H7 (cell line): ENCODE measurements around the gene A4GNT. TPM values are rescaled to one million over a fixed set of nuclear protein-coding genes. Genes with fewer than 3 reads are reported as not detected.
"Not testable (repeated sequence)": the region's sequence is repeated elsewhere in the genome, so short reads cannot be mapped to it uniquely, and the experiment has no call there.

Experiments used
- DNase-seq: peaks from one replicate; pipeline ENCODE4 v3.0.0; 2012
- H3K27me3 ChIP-seq: 2 replicates; pipeline ENCODE4 v1.6.0; 2011; ENCODE audit warnings: mild to moderate bottlenecking, low read length; ENCODE audit not compliant: control insufficient read depth, insufficient read depth
- H3K36me3 ChIP-seq: replicated peaks from 2 replicates; pipeline ENCODE4 v1.5.1; 2011; ENCODE audit warnings: low read length; ENCODE audit not compliant: control insufficient read depth, insufficient read depth
- H3K4me3 ChIP-seq: 2 replicates; pipeline ENCODE4 v1.5.1; 2011; ENCODE audit warnings: low read depth, mild to moderate bottlenecking, control low read depth, low read length, moderate library complexity; ENCODE audit not compliant: insufficient read depth
- total RNA-seq: library from RNA; depleted of rRNA; stranded (reverse); fragments of >200 nt; shearing (Covaris generic); gene quantifications from 2 replicates; pipeline ENCODE4 v1.2.3, GENCODE V29; 2014; rRNA removed

The A4GNT gene
- total RNA-seq: not detected in 2 replicates

- no peak for DNase-seq
- Histone ChIP-seq H3K4me3 (no peak within 1 kb of the TSS), H3K27me3 (no peaks in the 10 kb centered on the region), H3K36me3 (no peaks in the 10 kb centered on the region)
These were observed at the start of gene A4GNT for GRCh38 chr3:138132239-138132638. Gene A4GNT (minus strand): TSS chr3:138132390. CDS start chr3:138131256, 1,134 bp downstream.

GRCh38 chr3:138180375-138181029 is 48.3 kb upstream of the A4GNT start:
- H3K4me3 ChIP-seq: no peak overlapping the region
- H3K27me3 ChIP-seq: peaks cover 2% of the 10 kb centered on the region; the same call in 1 of the 2 replicates
- peak; percentile 16 for DNase-seq
- H3K36me3 ChIP-seq: no peaks in the 10 kb centered on the region

GRCh38 chr3:138174421-138175131 is 42.4 kb upstream of the A4GNT start, which contains the start of gene DBR1:
Gene DBR1 (minus strand): TSS chr3:138174921. CDS start chr3:138174795, 126 bp downstream.
- no peaks in the 10 kb centered on the region for H3K27me3 ChIP-seq
- peak within 1 kb of the TSS; percentile 90 for H3K4me3 ChIP-seq
- peaks cover 1% of the 10 kb centered on the region for H3K36me3 ChIP-seq
- DNase-seq: peak; percentile 77

GRCh38 chr3:138173769-138174420 is 41.7 kb upstream of the A4GNT start:
- H3K36me3 ChIP-seq: peaks cover 4% of the 10 kb centered on the region
- H3K27me3 ChIP-seq: no peaks in the 10 kb centered on the region
- H3K4me3 ChIP-seq: peak overlapping the region; percentile 90
- DNase-seq: peak; percentile 17

GRCh38 chr3:138172625-138173024 is 40.4 kb upstream of the A4GNT start:
- no peak overlapping the region for H3K4me3 ChIP-seq
- H3K36me3 ChIP-seq: peaks cover 4% of the 10 kb centered on the region
- H3K27me3 ChIP-seq: no peaks in the 10 kb centered on the region

GRCh38 chr3:138165061-138165460 is 32.9 kb upstream of the A4GNT start:
- no peak overlapping the region for H3K4me3 ChIP-seq
- DNase-seq: no peak
- no peaks in the 10 kb centered on the region for H3K27me3 ChIP-seq
- H3K36me3 ChIP-seq: peaks cover 14% of the 10 kb centered on the region

More at GRCh38 chr3:138172625-138173024, 40.4 kb upstream of the A4GNT start:
- no peak for DNase-seq

- no peak overlapping the region for H3K4me3 ChIP-seq
- peaks cover 5% of the 10 kb centered on the region for H3K36me3 ChIP-seq
- no peak for DNase-seq
- H3K27me3 ChIP-seq: no peaks in the 10 kb centered on the region
These were observed 25.6 kb upstream of the A4GNT start for GRCh38 chr3:138157743-138158142.

- Histone ChIP-seq H3K27me3 (no peaks in the 10 kb centered on the region), H3K36me3 (no peaks in the 10 kb centered on the region), H3K4me3 (no peak overlapping the region)
- DNase-seq: no peak
These were observed 22.3 kb upstream of the A4GNT start for GRCh38 chr3:138154534-138154933.

- Histone ChIP-seq H3K4me3 (no peak overlapping the region), H3K27me3 (no peaks in the 10 kb centered on the region), H3K36me3 (no peaks in the 10 kb centered on the region)
- no peak for DNase-seq
These were observed 16.3 kb upstream of the A4GNT start for GRCh38 chr3:138148503-138148902.

- H3K36me3 ChIP-seq, H3K27me3 ChIP-seq, DNase-seq, H3K4me3 ChIP-seq: not testable (repeated sequence)
These were observed 10.0 kb upstream of the A4GNT start for GRCh38 chr3:138142181-138142580.

GRCh38 chr3:138140940-138141339 is 8.8 kb upstream of the A4GNT start:
- no peaks in the 10 kb centered on the region for H3K36me3 ChIP-seq
- no peaks in the 10 kb centered on the region for H3K27me3 ChIP-seq
- H3K4me3 ChIP-seq: no peak overlapping the region
- no peak for DNase-seq

- no peak for DNase-seq
- Histone ChIP-seq H3K27me3 (no peaks in the 10 kb centered on the region), H3K4me3 (no peak overlapping the region), H3K36me3 (no peaks in the 10 kb centered on the region)
These were observed 7.5 kb upstream of the A4GNT start for GRCh38 chr3:138139691-138140090.

- H3K4me3 ChIP-seq: no peak overlapping the region
- H3K36me3 ChIP-seq: no peaks in the 10 kb centered on the region
- no peak for DNase-seq
- H3K27me3 ChIP-seq: no peaks in the 10 kb centered on the region
These were observed 5.7 kb upstream of the A4GNT start for GRCh38 chr3:138137861-138138260.

GRCh38 chr3:138136201-138136600 is 4.0 kb upstream of the A4GNT start:
- H3K4me3 ChIP-seq: no peak overlapping the region
- no peaks in the 10 kb centered on the region for H3K36me3 ChIP-seq
- H3K27me3 ChIP-seq: no peaks in the 10 kb centered on the region
- DNase-seq: no peak

- Histone ChIP-seq H3K27me3 (no peaks in the 10 kb centered on the region), H3K36me3 (no peaks in the 10 kb centered on the region), H3K4me3 (no peak overlapping the region)
- no peak for DNase-seq
These were observed 3.6 kb upstream of the A4GNT start for GRCh38 chr3:138135833-138136194.
